CD4-positive, alpha-beta T cell treated with Interleukin-17A for 4 hours (primary cell): ENCODE data around the gene EXOSC10.

Experiments used
- DNase-seq: peaks from one replicate; pipeline ENCODE4 v3.0.0-alpha.2; 2020; ENCODE audit warnings: mixed read lengths

The EXOSC10 gene

DNA sequence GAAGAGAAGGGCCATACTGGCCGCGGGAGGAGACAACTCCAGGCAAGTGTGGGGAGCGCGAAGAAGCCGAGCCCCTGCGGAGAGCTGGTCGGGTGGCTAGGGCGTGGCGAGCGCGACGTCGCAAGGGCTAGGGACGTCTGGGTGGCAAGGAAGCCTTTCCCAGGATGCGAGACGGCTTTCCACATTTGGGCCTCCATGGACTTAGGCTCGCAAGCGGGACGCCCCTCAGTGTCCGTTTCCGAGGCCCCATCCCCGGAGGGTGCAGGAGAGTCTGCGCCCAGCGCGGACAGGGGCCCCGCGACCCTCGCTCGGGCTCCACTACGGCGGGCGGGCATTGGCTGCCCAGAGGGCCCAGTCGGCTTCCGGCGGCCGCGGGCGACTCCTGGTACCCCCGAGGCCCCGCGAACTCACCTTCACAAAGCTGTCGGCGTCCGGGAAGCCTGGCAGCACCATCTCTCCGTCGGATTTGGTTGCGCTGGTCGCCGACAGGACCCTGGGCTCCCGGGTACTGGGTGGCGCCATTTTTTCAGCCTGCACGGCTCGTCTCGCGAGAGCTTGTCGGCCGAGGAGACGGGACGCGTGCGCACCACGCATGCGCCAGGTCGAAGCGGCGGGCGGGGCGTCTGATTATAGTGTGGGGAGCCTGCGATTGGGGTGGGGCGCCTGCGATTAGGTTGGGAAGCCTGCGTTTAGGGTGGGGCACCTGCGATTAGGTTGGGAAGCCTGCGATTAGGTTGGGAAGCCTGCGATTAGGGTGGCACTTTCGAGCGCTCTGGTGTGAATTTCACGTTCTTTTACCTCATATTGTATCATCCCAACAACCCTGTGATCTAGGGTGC, at the start of gene EXOSC10:
Gene EXOSC10 (minus strand): TSS at position 560 of the 839 bp plus-strand sequence. CDS start 38 bp downstream, at position 522.
- DNase-seq: peak; percentile 96

DNA sequence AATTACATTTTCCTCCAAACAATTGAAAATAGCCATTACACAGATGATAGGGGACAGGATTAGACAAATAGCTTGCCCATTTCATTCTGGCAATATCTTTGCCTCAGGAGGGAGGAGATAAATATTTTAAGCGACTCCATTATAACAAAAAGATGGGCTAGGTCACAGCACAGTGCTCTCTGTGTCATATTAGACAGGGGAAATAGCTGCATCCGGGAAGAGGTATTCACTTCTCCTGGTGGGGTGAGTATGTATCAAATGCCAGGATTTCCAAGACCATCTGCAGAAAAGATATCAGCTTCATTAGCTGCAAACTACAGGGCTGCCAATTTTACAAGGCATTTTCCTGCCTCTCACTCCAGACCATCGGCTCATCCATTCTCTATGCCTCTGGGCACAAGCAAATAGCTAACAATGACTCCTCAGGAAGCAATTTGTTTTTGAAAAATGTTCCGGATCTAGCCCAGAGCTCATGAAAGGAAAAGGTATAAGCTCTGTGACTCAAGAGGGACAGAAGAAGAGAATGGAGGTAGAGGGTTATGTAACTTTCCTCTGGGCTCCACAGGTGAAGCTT, 47.6 kb upstream of the EXOSC10 start:
- no peak for DNase-seq

DNA sequence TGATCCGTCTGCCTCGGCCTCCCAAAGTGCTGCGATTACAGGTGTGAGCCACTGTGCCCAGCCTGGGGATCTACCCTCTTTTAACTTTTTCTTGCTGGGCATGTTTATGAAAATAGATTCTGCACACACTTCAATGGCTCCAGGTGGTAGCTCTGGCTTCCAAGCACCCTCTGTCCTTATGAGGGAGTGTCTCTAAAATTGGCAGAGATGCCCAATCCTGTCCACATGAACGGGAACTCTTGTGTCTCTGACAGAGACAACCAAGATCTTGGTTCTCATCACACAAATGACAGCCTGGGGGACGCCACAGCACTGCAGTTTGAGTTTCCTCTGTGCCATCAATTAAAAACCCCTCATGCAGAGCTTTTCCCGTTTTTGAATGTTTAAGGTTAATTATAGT, 46.1 kb upstream of the EXOSC10 start:
- DNase-seq: no peak

DNA sequence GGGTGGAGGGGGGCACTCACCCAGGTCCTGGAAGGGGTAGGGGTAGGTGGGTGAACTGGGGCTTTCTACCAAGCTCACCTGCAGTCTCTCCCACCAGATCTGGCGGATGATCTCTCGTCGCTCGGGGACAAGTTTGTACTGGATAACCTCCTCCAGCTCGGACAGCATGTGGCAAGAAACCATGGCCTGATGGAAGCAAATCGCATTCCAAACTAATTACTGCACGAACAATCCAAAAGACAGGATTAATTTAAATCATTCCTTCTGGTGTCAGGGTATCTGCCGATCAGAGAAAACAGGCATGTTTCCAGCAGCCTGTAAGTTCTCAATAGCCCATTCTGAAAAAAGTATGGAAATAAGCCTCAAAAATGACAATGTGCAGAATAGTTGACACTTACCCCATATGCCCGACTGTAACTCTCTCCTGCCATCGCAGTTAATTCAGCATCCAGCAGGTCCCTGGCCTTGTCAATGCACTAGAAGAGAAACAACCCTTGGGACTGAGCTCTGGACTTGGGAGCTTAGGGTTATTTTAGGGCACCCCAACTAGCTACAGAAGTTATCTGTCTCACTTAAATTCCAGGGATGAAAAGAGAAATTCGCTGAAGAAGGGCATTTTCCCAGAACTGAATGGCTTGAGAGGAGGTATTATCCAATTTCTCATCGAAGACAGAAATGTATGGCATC, 45.0 kb upstream of the EXOSC10 start:
- no peak for DNase-seq

DNA sequence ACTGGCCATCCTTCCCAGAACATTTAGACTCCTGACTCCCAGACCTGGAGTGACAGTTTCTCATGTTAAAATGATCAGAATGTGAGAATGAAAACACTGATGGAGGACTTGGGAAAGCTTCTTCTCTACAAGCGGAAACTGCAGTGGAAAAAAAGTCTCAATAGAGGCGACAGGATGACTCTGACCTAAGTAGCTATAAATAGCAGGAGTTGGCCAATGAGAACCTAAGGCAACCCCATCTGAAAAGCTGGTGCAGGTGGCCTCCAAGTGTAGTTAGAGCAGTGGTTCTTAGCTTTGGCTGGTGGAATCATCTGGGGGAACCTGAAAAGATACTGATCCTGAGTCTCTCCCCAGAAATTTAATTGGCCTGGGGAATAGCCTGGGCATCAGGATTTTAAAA, 44.2 kb upstream of the EXOSC10 start:
- no peak for DNase-seq

DNA sequence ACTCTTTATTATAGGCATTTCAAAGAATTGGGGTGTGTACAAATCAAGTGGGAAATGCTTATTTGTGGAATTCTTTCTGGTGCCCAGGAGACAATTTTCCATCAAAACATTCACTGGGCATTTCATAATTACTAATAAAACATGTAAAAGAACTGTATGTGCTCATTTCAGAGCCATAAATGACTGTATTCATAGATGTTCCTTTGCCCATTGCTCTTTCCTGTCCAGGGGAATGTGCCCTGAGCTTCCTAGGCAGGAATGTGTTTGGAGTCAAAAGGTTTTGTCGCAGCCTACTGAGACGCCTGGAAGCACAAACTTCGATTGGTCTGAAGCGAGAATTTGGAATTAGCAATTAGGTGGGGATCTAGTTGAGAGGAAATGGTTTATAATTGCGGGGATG, 43.7 kb upstream of the EXOSC10 start:
- no peak for DNase-seq

DNA sequence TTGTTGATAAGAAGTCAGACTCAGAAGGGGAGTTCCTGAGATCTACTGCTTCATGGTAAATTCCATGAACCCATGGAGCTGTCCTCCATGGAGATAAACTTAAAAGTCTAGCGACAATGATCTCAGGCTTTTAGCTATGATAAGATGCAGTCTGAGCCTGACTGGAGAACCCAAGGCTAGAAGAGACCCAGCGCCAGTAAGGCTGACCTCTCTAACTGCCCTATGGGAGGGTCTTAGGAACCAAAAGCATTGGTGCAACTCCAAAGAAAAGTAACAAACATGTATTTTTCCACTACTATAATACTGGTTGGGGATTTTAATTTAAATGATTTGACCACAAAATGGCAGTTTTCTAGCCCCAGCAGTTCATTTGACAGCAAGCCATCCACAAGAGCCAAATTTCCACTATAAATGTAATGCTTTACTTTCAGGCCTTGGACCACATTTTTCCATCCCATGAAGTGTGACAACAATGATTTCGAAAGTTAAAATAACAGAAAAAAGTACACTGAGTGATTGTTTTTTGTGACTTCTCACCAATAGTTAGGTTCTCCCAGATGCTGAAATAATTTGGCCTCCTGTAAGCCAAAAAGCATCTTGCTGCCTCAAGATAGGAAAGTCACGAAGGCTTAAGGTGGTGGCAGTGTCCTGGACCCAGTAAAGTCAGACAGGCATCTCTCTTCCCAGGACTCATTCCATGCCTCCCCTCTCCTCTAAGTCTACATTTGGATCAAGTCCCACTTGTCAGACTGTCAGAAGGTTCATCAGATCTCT, 43.1 kb upstream of the EXOSC10 start:
- DNase-seq: no peak

DNA sequence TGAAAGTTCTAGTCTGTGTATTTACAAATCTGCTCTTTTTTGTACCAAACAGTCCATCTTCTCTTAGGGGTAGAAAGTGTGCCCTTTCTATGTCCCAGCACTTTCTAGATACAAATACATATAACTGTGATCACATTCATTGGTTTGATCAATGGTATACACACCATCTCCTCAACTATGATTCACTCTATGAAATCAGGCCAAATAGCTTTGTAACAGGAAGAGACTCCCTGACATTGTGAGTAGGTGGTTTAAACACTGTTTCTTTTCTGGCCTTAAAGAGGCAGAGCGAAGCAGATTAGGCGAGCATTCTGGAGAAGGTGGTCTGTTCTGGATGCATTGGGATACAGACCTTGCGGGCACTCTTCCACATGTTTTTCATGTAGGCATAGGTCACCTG, 39.3 kb upstream of the EXOSC10 start:
- no peak for DNase-seq

DNA sequence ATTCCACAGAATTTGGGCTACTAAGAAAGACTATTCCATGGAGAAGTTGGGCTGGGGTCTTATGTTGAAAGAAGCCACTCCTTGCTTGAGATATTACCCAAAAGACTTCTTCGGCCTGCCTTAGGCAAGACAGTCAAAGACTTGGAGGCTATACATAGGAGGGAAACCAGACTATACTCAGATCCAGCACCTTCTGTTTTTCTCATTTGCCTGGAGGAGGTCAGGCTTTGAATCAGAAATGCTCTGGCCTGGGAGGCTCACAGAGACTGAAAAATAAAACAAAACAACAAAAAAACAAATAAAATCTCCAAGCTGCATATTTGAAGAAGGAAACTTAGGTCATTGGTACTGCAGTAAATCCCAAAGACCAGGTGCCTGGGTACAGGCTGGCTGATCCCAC, 38.4 kb upstream of the EXOSC10 start:
- no peak for DNase-seq

DNA sequence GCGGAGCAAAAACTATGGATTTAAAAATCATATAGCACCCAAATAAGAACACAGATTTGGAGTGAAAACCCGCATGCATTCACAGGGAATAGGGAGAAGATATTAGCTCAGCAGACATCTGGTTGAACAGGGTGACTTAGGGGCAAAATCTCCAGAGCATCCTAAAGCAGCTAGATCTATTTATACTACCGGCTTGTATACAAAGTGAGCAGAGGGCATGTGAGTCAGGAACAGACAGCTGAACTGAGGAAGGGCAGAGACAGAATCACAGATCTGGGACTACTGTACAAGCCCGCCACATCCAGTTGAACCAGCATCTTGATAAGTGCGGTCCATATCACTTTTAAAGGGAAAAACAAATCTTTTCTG, 35.2 kb upstream of the EXOSC10 start:
- no peak for DNase-seq

DNA sequence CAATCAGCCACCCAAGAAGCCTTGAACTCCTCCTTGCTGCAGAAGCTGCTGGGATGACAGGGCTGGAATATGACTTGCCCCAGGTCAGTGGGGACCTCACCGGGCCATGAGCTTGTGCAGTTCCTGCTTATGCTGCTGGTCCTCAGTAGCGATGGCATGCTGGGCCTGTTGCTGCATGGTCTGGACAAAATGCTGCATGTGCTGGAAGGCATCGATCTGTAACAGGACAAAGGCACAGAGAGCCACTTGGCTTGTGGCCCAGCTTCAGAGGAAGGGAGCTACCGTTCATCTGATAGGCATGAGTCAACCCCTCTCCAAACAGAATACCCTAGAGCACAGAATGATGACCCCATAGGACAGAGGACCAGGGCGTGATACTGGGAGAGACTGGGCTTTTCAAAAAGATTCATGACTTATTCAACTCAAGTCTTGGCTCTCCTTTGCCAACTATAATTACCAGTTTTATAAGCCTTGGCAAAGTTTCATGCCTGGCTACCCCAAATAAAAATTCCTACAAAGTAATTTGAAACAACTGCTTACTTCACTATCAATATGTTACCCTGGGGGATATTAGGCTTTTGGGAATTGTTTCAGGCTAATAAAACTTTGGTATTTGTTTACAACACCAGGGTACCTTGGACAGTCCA, 34.7 kb upstream of the EXOSC10 start:
- no peak for DNase-seq

DNA sequence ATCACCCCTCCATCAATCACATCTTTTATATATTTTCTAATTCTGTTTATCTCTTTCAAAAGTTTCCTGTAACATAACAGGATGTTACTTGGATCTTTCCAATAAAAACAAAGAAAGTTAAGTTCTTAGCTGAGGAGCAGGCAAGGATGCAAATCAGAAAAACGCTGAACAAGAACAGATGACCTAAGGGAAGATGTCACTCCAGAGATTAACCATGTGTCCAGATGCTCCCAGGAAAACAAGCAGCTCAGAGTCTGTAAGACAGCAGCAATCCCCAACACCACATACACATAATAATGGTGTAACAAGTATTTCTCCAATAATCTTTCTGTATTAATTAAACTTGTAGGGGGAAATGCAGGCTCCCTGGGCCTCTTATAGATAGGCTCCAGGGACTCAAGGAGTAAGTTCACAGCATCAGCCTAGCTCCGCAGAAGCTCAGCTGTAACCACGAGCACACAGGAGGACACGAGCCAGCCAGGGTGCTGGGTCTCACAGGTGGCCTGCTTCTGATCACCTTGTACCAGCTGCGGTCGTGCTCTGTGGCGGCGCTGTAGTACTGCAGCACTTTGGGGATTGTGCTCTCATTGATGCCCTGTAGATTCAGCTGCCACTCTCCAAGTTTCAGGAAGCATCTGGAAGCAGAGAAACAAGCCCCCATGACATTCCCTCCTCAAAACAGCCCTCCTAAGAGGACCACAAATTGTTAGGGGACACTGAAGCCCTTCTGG, 33.1 kb upstream of the EXOSC10 start:
- no peak for DNase-seq

DNA sequence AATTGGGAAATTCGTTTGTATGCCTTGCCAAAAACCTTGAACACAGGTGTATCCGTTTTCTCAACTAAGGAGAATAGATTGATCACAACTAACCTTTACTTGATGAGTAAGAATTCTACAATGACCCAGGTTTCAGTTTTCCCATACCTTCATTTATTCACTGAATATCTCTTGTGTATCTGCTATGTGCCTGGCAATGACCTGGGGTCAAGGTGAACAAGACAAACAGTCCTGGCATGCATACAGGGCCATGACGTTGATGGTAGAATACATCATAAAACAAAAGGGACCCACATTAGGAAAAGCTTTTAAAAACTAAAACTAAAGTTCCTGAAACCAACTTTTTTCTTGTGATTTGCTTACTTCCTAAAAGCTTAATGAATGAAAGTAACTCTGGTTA, 32.1 kb upstream of the EXOSC10 start:
- no peak for DNase-seq

DNA sequence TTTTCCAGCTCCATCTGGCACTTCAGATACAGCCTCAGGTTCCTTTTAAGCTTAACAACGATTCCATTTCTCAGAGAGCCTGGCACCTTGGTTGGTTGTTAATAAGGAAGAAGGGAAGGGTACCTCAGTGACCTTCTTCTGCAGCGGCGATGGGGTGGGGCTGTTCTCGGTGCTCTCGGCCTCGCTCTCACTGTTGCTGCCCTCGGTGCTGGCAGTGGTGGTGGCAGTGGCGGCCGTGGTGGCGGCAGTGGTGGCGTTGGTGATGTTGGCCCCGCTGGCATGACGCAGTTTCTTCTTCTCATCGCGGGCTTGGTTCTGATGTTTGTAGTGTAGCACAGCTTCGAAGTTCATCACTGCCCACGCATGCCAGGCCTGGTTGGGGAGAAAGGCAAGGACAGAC, 30.7 kb upstream of the EXOSC10 start:
- no peak for DNase-seq

DNA sequence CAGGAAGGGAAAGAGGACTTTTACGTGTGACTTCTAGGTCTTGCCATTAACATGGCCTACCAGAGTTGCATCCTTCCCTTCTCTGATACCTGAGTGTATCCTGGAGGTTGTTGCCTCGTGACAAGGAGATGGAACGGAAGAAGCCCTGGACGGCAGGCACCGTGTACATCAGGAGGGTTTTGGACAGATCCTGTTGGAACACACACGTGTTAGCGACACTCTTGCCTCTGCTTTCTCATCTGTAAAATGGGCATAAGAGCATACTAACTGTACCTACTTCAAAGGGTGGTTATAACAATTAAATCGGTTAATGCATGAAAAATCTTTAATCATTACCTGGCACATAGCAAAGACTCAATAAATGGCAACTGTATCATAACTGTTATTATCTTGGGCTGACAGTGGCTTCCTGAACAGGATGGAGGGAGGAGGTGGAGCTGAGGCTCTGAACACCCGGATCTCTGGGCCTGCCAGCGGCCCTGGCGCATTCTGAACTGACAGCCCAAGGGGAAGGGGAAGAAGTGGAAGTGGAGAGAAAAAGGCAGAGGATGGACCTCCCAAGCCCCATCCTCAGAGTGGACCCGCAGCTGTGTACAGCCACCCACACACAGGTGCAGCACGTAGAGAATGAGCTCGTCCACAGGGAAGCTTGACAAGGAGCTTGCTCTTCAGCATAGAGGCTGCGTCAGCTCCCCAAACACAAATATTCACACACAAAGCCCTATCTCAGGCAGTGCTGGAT, 30.2 kb upstream of the EXOSC10 start:
- no peak for DNase-seq

DNA sequence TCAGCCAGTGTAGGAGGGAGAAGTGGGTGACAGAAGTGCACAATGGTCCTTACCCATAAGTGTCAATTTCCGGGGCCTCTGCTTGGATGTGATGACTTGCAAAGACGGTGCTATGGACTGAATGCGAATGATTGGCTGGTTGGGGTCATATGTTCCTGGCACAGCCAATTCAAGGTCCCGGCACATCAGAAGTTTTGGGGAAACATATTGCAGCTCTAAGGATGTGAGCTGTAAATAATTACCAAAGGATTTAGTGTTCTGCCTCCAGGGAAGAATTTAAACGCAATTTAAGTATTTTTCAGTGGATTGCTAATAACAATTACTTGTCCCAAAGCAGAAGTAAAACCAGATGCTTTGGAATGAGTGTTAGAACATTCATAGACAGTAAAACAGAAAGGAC, 26.9 kb upstream of the EXOSC10 start:
- DNase-seq: no peak

DNA sequence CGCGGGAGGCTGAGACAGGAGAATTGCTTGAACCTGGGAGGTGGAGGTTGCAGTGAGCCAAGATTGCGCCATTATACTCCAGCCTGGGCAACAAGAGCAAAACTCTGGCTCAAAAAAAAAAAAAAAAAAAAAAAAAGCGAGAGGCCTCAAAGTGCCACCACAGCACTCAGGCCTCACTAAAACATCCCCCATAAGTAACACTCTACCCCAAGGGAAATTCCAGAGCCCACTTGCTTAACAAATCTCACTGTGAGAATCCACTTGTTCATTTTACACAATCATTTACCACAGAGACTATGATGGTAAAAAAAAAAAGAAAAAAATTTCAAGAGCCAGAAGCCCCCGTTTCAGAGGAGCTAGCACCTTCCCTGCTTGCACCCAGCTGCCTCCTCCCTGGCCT, 26.3 kb upstream of the EXOSC10 start:
- no peak for DNase-seq

DNA sequence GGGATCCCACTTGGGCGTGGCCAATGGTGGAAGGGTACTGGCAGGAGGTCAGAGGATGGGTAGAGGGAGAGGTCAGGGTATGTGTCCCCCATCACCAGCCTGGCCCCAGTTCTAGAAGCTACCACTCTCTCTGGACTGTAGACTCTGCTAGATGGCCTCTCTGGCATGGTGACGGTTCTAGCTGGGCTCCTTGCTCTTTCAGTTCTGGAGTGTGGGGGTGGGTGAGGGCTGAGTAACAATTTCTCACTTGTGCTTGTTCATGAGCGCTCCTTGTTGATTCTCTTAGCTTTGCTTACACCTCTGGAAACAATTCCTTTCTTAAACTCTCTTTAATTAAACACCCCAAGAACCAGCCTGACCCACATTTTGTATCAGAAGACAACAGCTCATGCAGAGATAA, 25.3 kb upstream of the EXOSC10 start:
- DNase-seq: no peak

DNA sequence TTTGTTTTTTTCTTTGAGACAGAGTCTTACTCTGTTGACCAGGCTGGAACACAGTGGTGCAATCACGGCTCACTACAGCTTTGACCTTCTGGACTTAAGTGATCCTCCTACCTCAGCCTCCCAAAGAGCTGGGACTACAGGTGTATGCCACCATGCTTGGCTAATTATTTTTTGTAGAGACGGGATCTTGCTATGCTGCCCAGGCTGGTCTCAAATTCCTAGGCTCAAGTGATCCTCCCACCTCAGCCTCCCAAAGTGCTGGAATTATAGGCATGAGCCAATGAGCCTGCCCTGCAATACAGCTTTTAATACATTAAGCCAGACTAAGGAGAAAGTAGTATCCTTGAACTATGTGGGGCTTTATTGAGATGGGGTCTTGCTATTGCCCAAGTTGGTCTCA, 16.6 kb upstream of the EXOSC10 start:
- DNase-seq: no peak

DNA sequence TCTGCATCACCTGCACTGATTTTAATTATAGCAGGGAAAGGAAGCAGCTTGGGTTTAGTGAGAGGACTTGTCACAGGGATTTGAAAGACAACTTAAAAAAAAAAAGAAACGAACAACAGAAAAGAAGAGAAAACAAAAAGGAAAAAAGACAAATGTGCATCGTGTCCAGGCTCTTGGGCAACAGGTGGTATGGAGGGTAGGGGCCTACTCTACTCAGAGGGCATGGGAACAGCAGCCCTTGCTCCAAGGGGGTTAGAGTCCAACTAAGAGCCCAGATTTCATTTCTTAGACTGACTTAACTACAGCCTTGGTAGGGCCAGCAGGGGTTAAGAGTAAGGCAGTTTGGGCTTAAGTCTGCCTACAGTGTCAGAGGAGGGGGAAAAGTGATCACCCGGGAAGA, 15.3 kb upstream of the EXOSC10 start:
- no peak for DNase-seq

DNA sequence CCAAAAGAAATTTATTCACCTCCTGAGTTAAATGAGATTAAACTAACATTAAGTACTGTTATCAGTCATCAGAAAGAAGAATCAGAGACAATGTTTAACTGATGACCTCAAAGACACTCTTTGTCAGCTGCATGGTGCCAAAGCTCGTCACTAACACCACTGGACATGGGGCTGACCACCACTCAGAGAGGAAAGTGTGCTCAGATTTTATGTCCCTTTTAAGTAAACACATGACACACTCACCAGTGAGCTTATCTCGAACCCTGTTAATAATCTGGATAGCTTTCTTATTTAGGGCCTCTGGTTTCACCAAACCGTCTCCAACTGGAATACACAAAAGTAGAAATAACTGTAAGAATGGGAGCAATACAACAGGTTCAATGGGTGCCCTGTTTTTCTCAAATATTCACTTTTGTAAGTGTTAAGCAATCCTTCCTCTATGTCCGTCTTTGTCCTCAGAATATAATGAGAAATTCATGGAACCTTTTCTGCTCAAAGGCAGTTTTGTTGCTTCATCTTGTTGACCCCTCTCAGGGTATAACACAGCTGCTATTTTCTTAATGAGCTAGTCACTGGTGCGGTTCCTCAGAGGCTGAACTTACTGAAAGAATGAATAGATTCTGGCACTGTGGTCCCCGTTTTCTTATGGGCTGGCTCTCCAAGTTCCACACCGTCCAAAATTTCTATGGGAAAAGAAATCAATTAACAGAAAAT, 9.5 kb upstream of the EXOSC10 start:
- no peak for DNase-seq
